Coronary artery (tissue), 2 donors: ENCODE results near the gene TNS1.

ENCODE experiments used
- DNase-seq: peaks from one replicate; pipeline ENCODE4 v3.0.0-alpha.2; 2017; ENCODE audit warnings: low spot score
- H3K27ac ChIP-seq, 2 donors: fragments of 200-600 bp; sonication (generic); one replicate each; pipeline ENCODE4 v1.5.1; 2016 to 2019
- H3K4me3 ChIP-seq: fragments of 200-600 bp; sonication (generic); 2 replicates; pipeline ENCODE4 v1.5.1; 2016; ENCODE audit warnings: mild to moderate bottlenecking, moderate library complexity
- TF ChIP-seq, protein P1 (sequence below): fragments of 200-600 bp; sonication (generic); IDR thresholded peaks from one replicate; pipeline ENCODE4 v1.5.1; 2019; ENCODE audit warnings: antibody characterized with exemption

Gene TNS1

DNA sequence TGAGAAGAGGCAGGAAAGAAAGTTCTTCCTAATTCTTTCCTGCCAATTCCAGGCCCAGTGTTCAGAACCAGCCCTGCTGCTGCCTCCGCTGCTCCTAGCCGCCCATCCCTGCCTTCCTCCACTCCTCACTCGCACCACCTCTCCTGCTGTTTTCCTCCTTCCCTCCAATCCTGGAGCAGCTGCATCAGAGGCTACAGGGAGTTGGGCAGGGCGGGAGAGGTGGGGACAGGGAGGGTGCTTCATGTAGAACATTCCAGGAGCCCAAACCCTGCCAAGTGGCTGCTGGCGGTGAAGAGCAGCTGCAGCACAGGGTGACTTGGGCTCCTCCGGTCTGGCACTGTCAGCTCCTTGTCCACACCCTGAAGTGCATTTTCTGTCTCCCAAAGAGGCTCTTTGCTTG is 176.3 kb downstream of the TNS1 start:
- Histone ChIP-seq H3K27ac (peak overlapping the region; percentile 35 to 90), H3K4me3 (no peak overlapping the region)
- TF ChIP-seq, protein P1, sequence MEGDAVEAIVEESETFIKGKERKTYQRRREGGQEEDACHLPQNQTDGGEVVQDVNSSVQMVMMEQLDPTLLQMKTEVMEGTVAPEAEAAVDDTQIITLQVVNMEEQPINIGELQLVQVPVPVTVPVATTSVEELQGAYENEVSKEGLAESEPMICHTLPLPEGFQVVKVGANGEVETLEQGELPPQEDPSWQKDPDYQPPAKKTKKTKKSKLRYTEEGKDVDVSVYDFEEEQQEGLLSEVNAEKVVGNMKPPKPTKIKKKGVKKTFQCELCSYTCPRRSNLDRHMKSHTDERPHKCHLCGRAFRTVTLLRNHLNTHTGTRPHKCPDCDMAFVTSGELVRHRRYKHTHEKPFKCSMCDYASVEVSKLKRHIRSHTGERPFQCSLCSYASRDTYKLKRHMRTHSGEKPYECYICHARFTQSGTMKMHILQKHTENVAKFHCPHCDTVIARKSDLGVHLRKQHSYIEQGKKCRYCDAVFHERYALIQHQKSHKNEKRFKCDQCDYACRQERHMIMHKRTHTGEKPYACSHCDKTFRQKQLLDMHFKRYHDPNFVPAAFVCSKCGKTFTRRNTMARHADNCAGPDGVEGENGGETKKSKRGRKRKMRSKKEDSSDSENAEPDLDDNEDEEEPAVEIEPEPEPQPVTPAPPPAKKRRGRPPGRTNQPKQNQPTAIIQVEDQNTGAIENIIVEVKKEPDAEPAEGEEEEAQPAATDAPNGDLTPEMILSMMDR = no peak
- peak; percentile 90 for DNase-seq

DNA sequence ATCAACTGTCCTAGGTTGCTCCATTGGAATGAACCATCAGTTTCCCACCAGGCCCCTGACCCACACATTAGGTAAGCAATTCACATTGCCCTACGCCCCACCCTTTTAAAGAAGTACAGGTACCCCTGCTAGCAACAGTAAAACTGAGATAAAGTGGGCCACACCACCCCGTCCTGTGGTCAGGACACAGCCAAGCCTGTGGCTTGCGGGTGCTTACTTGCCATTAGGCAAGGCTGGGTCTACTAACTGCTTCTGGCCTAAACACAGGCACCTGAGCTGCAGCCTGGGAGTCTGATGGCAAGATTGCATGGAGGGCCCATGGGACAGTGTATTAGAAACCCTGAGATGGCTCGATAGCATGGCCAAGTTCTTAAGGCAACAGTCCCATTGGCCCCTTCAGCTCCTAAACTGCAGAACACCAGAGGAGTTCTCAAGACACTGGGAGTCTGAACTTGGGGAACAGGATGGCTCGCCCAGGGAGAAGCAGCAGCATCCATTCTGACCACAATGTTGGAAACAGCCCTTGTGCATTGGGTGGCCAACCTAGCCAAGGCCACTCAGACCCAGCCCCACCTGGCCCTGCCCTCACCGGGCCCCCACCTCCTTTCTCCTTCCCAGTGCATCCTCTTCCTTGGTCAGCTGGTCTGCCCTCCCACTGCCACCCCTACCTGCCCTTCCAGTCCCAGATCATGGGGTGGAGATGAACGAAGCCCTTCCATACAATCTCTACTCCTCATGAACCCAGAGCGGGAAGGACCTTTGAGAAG is 177.1 kb downstream of the TNS1 start:
- TF ChIP-seq, protein P1 = no peak
- Histone ChIP-seq H3K4me3 (no peak overlapping the region), H3K27ac (peak overlapping the region; percentile 35 to 90)
- no peak for DNase-seq

DNA sequence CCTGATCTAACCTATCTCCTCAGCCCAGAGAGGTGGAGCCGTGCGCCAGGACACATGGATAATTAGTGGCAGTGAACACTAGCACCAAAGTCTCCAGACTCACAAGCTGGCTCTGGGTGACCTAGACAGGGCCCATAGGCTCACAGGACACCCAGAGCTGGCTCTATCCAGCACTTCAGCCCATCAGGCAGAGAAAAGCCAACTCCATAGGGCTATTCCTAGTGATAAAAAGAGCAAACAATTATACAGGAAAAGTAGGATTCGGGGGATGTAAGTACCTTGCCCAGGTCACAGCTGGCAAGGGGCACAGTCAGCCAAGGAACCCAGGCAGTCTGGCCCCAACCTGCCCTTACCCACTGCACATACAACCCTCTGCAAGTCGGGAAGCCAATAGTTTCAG is 178.6 kb downstream of the TNS1 start:
- TF ChIP-seq, protein P1 = no peak
- DNase-seq = no peak
- H3K27ac ChIP-seq = peak overlapping the region; percentile 26 to 90
- H3K4me3 ChIP-seq = no peak overlapping the region

DNA sequence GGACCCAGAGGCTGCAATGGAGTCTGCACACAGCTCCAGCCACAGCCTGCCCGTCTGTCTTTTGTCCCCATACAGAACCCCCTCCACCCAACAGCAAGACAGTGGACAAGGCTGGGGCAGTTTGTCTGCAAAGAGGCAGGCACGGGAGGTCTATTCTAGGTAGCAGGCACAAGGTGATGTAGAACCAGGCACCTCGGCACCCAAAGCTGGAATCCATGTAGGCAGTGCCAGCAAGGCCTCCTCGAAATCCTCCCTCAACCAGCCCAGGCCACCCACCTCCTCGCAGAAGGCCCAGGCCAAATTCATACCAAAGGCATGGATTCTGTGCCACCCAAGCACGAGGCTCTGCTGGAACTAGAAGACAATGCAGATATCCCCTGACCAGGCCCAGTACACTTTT is 179.2 kb downstream of the TNS1 start:
- Histone ChIP-seq H3K27ac (peak overlapping the region in 1 of 2 donors; percentile 90), H3K4me3 (no peak overlapping the region)
- no peak for DNase-seq
- TF ChIP-seq, protein P1 = no peak

DNA sequence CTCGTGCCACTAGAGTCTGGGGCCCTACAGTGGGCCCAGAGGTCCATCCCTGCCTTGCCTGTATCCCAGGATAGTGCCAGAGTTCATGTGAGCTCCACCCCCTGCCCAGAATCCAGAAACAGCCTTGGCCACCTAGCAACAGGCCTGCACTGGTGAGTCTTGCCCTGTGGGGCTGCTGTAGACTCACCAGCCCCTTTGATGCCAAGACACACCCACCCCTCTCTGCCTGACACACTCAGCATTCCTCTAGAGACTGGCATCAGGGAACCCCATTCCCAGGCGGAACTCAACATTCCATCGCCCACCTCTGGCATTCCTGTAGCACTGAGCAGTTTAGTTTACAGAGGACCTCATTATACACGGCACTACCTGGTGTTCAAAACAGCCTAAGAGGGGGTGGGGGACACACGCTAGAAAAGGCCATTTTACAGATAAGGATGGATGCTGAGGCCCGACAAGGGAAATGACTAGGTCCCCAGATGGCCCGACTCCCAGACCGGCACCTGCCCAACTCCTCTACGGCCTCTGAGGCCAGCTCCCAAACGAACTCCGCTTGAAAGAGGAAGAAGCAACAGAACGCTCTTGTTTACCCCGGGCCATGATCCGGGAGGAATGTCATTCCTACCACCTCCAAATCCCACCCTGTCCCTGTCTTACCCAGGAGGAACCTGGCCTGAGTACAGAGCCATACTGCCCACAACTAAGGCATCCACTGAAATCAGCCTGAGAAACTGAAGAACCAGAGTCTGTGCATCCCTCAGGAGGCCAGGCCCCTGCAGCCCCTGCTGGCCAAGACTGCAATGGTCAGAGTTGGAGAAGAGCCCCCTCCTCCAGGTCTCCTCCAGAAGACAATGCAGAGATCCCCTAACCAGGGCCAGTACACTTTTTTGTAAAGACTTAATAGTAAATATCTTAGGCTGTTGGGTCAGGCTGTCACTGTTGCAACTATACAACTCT is 180.2 kb downstream of the TNS1 start:
- Histone ChIP-seq H3K27ac (peak overlapping the region; percentile 35 to 90), H3K4me3 (no peak overlapping the region)
- DNase-seq = no peak
- TF ChIP-seq, protein P1 = no peak

DNA sequence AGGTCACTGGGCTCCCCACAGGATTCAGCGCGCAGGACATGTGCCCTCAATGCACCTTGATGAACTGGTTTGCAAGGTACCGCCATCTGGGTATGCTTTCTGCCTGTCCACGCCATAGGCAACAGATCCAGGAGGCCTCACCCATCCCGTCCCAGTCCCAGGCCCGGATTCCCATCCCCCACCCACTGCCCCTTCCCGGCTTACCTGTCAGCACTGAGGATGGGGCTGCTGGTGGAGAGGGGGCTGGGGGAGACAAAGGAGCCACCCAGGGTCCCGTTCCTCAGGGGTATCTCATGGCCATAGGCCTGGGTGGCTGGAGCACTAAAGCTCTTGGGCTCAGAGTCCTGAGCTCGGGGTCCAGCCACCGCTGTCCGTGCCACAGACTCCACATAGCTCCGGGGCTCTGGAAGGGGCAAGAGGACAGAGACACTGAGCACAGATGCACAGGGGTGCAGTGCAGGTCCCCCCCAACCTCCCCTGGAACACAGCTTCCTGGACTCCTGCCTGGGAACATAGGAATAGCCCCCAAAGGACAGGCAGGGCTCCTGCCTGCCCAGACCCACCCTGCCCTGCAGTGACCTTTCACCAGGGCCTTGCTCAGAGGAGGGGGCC is 181.2 kb downstream of the TNS1 start:
- TF ChIP-seq, protein P1 = no peak
- peak overlapping the region; percentile 35 to 90 for H3K27ac ChIP-seq
- no peak for DNase-seq
- H3K4me3 ChIP-seq = no peak overlapping the region
